ENCODE results near the gene AGBL4. TPM values are rescaled to one million over a fixed set of nuclear protein-coding genes. Genes with fewer than 3 reads are reported as not detected.

AGBL4 gene
- total RNA-seq, result not detected

DNA sequence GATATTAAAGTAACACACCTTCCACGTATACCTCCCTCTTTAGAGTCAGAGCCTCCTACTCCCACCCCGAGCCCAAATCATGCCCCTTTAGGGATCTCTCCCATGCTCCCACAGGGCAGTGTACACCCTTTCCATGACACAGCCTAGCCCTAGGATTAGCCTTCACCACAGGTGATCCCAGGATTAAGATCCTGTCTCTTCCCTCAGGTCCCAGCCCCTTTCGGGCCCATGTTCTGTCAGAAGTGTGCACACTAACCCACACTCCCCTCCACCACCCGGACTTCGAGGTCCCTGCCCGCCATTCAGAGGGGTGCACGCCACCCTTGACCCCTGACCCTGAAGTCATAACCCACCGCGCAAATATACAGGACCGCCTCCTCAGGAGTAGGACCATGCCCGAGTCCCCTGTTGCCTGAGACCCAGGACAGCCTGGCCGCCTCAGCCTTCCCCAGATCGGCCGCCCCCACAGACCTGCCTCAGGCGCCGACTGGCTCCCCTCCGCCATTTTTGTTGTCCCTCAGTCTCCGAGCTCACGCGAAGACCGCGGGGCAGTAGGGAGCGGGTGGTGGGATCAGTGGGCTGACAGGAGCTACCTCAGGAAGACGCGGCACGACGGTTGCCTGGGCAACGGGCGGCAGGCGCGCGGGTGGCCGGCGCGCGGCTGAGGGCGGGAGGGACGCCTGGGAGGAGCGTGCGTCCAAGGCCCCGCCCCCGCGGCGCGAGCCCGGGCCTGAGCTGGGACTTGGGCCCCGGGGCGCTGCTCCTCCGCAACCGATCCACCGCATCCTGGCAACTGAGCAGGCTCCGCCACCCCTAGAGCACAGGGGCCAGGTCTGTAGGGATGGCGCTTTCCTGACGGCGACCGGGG is at the start of gene AGBL4:
Gene AGBL4, minus strand, starts transcription at position 663 of the 868 bp plus-strand sequence.
- DNase-seq (no peak), ATAC-seq (no peak)
- H3K9me3 ChIP-seq, result no peaks in the 10 kb centered on the region
- intact Hi-C loops (cut with DNase I; ENCODE audit: low total_unique reads) (no loop called here), in situ Hi-C loops (cut with MboI; ENCODE audit: low sequenced_read_pairs in 4 of 4) (no loop called here)
- no peak within 1 kb of the TSS for H3K27ac ChIP-seq
- peaks cover 0 to 14% (median 4%) of the 10 kb centered on the region in 3 donors for H3K27me3 ChIP-seq
- peak within 1 kb of the TSS; percentile 35 to 47 (median 42) for H3K4me3 ChIP-seq
- H3K4me1 ChIP-seq, result no peaks in the 10 kb centered on the region
- TF ChIP-seq POLR2A (IDR thresholded peaks at IDR 0.05), result no peak
- TF ChIP-seq, protein P1, sequence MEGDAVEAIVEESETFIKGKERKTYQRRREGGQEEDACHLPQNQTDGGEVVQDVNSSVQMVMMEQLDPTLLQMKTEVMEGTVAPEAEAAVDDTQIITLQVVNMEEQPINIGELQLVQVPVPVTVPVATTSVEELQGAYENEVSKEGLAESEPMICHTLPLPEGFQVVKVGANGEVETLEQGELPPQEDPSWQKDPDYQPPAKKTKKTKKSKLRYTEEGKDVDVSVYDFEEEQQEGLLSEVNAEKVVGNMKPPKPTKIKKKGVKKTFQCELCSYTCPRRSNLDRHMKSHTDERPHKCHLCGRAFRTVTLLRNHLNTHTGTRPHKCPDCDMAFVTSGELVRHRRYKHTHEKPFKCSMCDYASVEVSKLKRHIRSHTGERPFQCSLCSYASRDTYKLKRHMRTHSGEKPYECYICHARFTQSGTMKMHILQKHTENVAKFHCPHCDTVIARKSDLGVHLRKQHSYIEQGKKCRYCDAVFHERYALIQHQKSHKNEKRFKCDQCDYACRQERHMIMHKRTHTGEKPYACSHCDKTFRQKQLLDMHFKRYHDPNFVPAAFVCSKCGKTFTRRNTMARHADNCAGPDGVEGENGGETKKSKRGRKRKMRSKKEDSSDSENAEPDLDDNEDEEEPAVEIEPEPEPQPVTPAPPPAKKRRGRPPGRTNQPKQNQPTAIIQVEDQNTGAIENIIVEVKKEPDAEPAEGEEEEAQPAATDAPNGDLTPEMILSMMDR (IDR thresholded peaks at IDR 0.05 in 4 of 5, conservative IDR thresholded peaks at IDR 0.05 in 1 of 5), result no peak
- no peaks in the 10 kb centered on the region for H3K36me3 ChIP-seq

DNA sequence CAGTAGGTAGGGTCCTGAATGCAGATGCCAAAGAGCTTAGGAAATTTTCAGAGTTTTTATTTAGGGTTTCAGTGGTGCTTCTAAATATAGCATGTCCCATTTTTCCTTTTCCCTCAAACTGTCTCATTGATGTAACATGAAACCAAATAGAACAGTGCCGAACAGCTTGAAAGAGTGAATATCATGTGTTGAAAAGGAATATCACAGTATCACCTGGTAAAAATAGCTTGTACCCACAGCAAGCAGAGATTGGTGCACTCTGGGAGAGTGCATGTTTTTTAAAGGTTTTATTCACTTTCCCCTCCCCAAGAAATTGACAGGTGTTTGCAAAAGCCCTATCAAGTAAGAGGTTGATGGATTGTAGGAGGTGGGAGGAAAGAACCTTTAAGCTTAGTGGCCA is 43.1 kb upstream of the AGBL4 start:
- DNase-seq (no peak), ATAC-seq (no peak)
- no peaks in the 10 kb centered on the region for H3K36me3 ChIP-seq
- H3K27ac ChIP-seq, result no peak overlapping the region
- no peak overlapping the region for H3K4me3 ChIP-seq
- TF ChIP-seq, protein P1 (IDR thresholded peaks at IDR 0.05 in 4 of 5, conservative IDR thresholded peaks at IDR 0.05 in 1 of 5), result no peak
- no peak for TF ChIP-seq POLR2A (IDR thresholded peaks at IDR 0.05)
- intact Hi-C loops (cut with DNase I; ENCODE audit: low total_unique reads) (no loop called here), in situ Hi-C loops (cut with MboI; ENCODE audit: low sequenced_read_pairs in 4 of 4) (no loop called here)
- no peaks in the 10 kb centered on the region for H3K27me3 ChIP-seq
- no peaks in the 10 kb centered on the region for H3K9me3 ChIP-seq
- H3K4me1 ChIP-seq, result peaks cover 0 to 3% of the 10 kb centered on the region in 2 donors

DNA sequence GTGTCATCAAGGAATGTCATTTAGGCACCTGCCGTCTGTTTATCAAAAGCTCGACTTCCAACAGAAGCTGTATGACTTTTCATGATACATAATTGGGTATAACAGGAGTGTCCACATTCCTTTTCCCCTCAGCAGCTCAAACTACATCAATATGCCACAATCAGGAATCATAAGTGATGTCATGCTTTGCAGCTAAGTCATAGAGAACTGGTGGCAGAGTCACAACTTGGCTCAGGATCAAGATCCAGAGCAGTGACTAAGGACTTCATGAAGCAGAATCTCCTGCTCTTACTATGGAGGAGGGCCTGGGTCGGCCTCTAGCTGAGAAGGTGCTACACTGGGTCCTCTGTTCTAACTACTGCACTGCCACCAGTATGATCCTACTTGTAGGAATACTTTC is 36.5 kb upstream of the AGBL4 start:
- no peaks in the 10 kb centered on the region for H3K36me3 ChIP-seq
- TF ChIP-seq POLR2A (IDR thresholded peaks at IDR 0.05), result no peak
- TF ChIP-seq, protein P1 (IDR thresholded peaks at IDR 0.05 in 4 of 5, conservative IDR thresholded peaks at IDR 0.05 in 1 of 5), result no peak
- H3K27ac ChIP-seq, result no peak overlapping the region
- H3K9me3 ChIP-seq, result no peaks in the 10 kb centered on the region
- DNase-seq (no peak), ATAC-seq (no peak)
- H3K4me3 ChIP-seq, result no peak overlapping the region
- no peaks in the 10 kb centered on the region for H3K4me1 ChIP-seq
- in situ Hi-C loops (cut with MboI; ENCODE audit: low sequenced_read_pairs in 4 of 4), result no loop called here
- intact Hi-C loops (cut with DNase I; ENCODE audit: low total_unique reads), result no loop called here
- H3K27me3 ChIP-seq, result no peaks in the 10 kb centered on the region

DNA sequence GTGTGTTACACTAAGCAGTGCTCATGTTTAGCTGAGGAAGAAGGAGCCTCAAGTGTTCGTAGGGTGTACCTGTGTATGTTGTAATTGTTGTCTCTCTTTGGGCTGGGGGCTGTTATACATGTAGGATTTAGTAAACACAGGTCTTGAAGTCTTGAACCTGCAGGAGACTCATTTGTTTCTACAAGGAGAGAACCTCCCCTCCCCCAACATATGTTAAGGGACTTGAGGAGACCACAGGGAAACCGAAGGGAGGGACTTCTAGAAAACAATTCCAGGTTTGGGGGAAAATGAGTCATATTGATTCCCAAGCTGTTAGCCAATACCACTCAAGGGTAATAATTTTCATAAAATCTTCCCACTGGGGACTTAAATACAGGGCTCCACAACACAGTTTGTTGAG is 25.0 kb upstream of the AGBL4 start:
- DNase-seq, result no peak
- TF ChIP-seq POLR2A (IDR thresholded peaks at IDR 0.05), result no peak
- TF ChIP-seq, protein P1 (IDR thresholded peaks at IDR 0.05 in 4 of 5, conservative IDR thresholded peaks at IDR 0.05 in 1 of 5), result no peak
- Histone ChIP-seq H3K27me3 (peaks cover 14 to 25% (median 23%) of the 10 kb centered on the region in 3 donors), H3K4me1 (no peaks in the 10 kb centered on the region), H3K27ac (no peak overlapping the region), H3K4me3 (no peak overlapping the region), H3K9me3 (no peaks in the 10 kb centered on the region), H3K36me3 (no peaks in the 10 kb centered on the region)
- no peak for ATAC-seq
- in situ Hi-C loops (cut with MboI; ENCODE audit: low sequenced_read_pairs in 4 of 4), result no loop called here
- intact Hi-C loops (cut with DNase I; ENCODE audit: low total_unique reads), result no loop called here
